ENCODE measurements around the gene PLCG2.
"Not testable (repeated sequence)": the region's sequence is repeated elsewhere in the genome, so short reads cannot be mapped to it uniquely, and the experiment has no call there.

The PLCG2 gene

GRCh38 chr16:81792828-81793227 lies 13.7 kb downstream of the PLCG2 start:
- no peak for DNase-seq

DNA sequence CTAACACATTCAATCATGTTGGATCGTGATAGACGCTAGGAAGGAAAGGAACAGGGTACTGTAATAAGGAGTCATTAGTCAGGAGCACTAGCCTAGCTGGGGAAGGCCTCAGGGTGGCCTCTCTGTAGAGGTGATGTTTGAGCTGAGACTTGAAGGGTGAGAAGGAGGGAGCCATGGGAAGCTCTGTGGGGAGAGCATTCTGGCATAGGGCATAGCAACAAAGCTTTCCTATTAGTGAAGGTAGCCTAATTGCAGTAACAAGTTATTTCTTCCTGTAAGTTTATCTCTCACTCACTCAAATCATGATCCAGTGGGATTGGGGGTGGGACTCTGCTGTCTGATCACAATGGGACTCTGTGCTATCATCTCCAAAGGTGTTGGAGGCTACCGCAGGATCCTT lies 16.1 kb downstream of the PLCG2 start:
- DNase-seq: no peak

GRCh38 chr16:81796035-81796434 lies 16.9 kb downstream of the PLCG2 start:
- peak; percentile 97 to 98 for DNase-seq

DNA sequence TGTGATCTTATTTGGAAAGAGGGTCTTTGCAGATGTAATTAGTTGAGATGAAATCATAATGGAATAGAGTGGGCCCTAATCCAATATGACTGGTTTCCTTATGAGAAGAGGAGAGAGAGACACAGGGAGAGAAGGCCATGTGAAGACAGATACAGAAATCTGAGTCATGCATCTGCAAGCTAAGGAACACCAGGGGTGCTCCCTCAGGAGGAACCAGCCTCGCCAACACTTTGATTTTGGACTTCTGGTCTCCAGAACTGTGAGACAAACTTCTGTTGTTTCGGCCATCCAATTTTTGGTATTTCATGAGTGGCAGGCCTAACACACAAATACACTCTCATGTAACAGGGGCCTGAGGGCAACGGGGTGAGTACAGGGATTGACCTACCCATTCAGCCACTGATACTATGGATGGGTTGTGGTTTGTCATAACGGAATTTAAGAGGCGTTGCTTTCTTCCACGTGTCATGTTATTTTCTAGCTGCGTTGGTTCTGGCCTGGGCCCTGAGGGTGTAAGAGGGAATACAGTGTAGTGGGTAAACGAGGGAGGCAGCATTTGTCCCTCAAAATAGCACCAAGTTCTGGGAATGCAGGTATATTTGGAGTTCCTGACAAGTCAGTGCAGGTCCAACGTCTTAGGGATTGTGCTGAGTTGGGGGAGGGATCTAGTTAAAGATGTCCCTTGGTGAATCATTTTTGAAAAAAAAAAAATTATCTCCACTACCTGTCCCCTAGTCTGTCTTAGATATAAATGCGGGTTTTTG lies 17.7 kb downstream of the PLCG2 start:
- peak; percentile 15 to 25 for DNase-seq

DNA sequence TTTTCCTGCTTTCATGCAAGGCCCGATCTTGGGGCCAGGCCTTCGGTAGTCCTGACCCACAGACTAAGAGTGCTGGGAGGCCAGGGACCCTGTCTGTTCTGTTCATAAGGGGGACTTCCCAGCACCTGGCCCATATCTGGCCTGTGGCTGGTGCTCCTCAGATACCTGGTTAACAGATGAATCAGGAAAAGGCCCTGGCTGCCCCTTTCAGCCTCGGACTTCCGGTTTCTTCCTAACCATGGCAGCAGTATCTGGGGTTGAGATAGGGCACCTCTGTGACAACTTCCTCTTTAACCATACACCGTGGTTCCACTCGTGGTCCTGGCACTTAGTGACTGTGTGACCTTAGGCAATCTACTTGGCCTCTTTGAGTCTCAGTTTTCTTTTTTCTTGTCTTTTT lies 18.4 kb downstream of the PLCG2 start:
- DNase-seq: peak; percentile 39 to 45

DNA sequence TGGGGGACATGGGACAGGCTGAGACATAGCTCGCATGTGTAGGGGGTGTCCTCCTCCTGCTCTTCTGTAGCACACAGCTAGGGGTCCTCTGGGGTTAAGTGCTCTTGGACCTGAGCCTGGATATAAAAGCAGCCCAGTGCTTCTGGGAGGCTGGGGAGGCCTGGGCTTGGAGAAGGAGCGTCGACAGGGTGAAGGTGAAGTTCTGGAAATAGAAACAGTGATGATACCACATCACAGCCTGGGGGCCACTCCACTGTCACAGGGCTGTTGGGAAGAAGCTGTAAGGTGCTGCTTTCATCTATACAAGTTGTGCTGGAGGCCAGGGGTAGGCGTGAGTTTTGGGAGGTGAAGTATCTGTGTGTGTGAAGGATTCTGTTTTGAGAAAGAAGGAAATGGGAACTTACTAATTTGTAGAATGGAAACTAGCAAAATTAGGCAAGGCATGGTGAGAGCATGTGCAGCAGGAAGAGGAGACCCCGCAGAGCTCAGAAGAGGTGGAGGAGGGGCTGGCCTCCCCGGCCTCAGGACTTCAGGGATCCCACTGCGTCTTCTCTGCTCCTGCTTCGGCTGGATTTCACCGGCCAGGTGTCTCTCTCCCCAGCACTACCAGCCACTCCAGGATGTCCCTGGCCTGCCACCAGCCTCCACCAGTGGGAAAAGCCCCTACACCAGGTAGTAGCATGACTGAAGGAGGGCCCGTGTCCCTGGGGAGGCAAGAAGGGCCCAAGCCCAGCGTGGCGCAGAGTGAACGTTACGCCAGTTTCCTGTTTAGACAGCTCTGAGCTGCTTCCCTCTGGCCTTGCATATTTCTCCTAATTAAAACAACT lies 19.4 kb downstream of the PLCG2 start:
- peak; percentile 87 to 88 for DNase-seq

GRCh38 chr16:81799138-81799504 lies 20.0 kb downstream of the PLCG2 start:
- no peak for DNase-seq

- DNase-seq: not testable (repeated sequence)
Measured at GRCh38 chr16:81801724-81802123, 22.6 kb downstream of the PLCG2 start.

DNA sequence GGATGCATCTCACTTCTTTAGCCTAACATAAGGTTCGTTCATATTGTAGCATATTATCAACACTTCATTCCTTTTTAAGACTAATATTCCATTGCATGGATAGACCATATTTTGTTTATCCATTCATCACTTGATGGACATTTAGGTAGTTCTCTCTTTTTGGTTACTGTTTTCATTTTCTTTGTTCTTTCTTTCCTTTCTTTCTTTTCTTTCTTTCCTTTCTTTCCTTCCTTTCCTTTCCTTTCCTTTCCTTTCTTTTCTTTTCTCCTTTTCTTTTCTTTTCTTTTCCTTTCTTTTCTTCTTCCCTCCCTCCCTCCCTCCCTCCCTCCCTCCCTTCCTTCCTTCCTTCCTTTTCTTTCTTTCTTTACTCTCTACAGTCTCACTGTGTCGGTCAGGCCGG lies 24.2 kb downstream of the PLCG2 start:
- DNase-seq: no peak

- DNase-seq: no peak
Measured at GRCh38 chr16:81804134-81804610, 25.1 kb downstream of the PLCG2 start.

- DNase-seq: no peak
Measured at GRCh38 chr16:81806696-81807095, 27.6 kb downstream of the PLCG2 start.

- no peak for DNase-seq
Measured at GRCh38 chr16:81807767-81808358, 28.8 kb downstream of the PLCG2 start.

DNA sequence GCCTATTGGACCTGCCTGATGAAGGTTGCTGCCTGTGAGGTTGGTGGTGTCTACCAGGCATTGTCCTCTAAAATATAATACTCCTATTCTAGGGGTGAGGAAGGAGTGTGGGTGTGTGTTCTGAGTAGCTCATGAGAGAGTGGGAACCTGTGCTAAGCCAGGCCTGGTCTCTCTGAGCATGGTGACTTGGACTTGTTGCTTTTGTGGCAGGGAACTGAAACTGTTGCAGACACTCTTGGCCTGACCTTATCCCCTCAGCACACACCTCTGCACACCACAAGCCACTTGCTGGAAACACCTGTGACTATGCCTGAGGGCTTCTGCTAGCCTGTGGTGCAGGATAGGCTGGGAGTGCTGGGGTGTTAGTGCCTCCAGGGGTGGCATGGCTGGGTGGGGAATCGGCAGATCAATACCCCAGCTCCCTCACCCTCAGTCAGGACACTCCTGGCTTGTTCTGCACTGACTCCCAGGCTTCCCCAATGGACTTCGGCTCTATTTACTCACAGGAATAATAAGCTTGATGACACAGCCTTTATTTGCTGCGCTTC lies 29.9 kb downstream of the PLCG2 start:
- DNase-seq: no peak

- DNase-seq: no peak
Measured at GRCh38 chr16:81809567-81809966, 30.5 kb downstream of the PLCG2 start.

- DNase-seq: no peak
Measured at GRCh38 chr16:81810361-81810760, 31.3 kb downstream of the PLCG2 start.

DNA sequence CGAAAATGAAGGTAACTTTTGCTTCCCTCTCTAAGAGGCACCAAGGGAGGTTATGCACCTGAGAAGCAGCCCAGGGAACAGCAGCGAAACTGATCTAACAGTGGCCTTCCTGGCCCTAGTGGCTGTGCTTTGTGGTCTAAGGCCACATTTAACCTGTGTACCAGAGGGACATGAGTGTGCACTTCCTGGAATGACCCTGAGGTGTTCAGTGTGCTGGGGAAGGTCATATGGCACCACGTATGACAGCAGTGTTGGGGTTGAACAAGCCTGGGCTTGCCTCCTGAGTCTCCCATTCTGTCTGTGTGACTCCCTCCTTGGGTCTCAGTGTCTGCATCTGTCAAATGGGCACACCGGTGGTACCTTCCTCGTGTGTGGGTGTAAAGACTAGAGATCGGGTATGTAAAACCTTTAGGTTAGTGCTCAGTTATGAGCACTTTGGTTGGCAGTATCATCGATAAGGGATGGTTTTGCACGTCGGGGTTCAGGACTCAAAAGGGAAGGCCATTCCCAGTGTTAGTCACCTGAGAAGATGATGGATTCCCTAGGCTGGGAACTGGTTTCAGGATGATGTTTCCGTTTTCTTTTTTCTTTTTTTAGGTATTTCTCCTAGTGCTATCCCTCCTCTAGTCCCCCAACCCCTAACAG lies 31.9 kb downstream of the PLCG2 start:
- DNase-seq: no peak

- peak; percentile 30 to 33 for DNase-seq
Measured at GRCh38 chr16:81813648-81814047, 34.6 kb downstream of the PLCG2 start.

- no peak for DNase-seq
Measured at GRCh38 chr16:81814751-81815428, 35.8 kb downstream of the PLCG2 start.

GRCh38 chr16:81815429-81815766 lies 36.3 kb downstream of the PLCG2 start:
- no peak for DNase-seq

DNA sequence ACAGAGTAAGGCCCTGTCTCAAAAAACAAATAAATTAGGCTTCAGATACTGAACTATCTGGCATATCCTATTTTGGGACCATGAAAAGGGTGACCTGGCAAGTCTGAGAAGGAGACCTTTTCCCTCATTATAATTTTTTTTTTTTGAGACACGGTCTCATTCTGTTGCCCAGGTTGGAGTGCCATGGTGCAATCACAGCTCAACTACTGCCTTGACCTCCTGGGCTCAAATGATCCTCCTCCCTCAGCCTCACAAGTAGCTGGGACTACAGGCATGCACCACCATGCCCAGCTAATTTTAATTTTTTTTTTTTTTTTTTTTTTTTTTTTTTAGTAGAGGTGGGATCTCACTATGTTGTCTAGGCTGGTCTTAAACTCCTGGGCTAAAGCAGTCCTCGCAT lies 37.3 kb downstream of the PLCG2 start:
- DNase-seq: no peak

DNA sequence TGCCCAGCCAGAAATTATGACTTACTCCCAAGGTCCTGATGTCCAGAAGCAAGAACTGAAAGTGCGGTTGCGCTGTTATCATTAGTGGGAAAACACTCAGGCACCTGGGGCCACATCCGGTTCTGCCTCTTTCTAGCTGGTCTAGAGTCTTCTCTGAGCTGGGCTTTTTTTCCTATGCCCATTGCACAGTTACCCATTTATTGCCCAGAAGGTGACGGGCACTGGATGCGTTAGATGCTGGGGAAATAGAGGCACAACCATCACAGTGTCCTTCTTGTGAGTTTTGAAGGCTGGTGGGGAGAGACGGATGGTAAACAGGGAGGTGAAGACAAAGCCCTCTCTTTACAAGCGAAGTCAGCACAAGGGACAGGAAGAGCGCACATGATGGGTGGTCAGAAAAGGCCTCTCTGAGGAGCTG lies 37.7 kb downstream of the PLCG2 start:
- DNase-seq: no peak

DNA sequence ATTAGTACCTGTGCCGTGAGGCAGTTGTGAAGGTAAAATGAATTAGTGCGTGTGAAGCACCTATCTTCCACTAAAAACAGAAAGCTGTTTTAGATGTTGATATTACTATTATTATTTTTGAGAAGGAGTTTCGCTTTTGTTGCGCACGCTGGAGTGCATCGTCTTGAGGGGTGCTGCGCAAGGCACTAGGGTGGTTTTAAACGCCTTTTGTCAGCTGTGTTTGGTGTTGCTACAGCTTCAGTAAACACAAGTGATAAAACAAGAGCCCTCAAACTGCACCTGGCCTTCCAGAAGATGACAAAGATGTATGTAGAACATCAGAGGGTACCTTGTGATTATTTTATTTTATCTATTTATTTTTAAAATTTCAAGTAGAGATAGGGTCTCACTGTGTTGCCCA lies 38.2 kb downstream of the PLCG2 start:
- DNase-seq: no peak
